Globus pallidus (tissue), 1 donor: ENCODE data around the gene RILPL2.
"Not testable (repeated sequence)": the region's sequence is repeated elsewhere in the genome, so short reads cannot be mapped to it uniquely, and the experiment has no call there.

ENCODE experiments used
- DNase-seq: peaks from one replicate; pipeline ENCODE4 v3.0.0-alpha.2; 2015; ENCODE audit warnings: low spot score

RILPL2 gene

GRCh38 chr12:123401753-123402683 is 34.5 kb downstream of the RILPL2 start:
- no peak for DNase-seq

GRCh38 chr12:123399255-123399617 is 37.2 kb downstream of the RILPL2 start:
- DNase-seq, result no peak

- DNase-seq, result no peak
Measured at GRCh38 chr12:123398550-123399254, 37.8 kb downstream of the RILPL2 start.

GRCh38 chr12:123398177-123398549 is 38.3 kb downstream of the RILPL2 start:
- no peak for DNase-seq

- no peak for DNase-seq
Measured at GRCh38 chr12:123397400-123397799, 39.1 kb downstream of the RILPL2 start.

- no peak for DNase-seq
Measured at GRCh38 chr12:123396954-123397353, 39.5 kb downstream of the RILPL2 start.

GRCh38 chr12:123396543-123396942 is 39.9 kb downstream of the RILPL2 start:
- DNase-seq, result no peak

- DNase-seq, result no peak
Measured at GRCh38 chr12:123395236-123395635, 41.2 kb downstream of the RILPL2 start.

- DNase-seq, result no peak
Measured at GRCh38 chr12:123393747-123394146, 42.7 kb downstream of the RILPL2 start.

- DNase-seq, result no peak
Measured at GRCh38 chr12:123391546-123392343, 44.7 kb downstream of the RILPL2 start.

- DNase-seq, result no peak
Measured at GRCh38 chr12:123390498-123391426, 45.7 kb downstream of the RILPL2 start.

- no peak for DNase-seq
Measured at GRCh38 chr12:123389560-123390351, 46.7 kb downstream of the RILPL2 start.

GRCh38 chr12:123388951-123389559 is 47.4 kb downstream of the RILPL2 start:
- no peak for DNase-seq

- DNase-seq, result peak; percentile 81
Measured at GRCh38 chr12:123388177-123388950, 48.1 kb downstream of the RILPL2 start.

GRCh38 chr12:123387508-123388176 is 48.8 kb downstream of the RILPL2 start:
- no peak for DNase-seq

- not testable (repeated sequence) for DNase-seq
Measured at GRCh38 chr12:123385536-123385935, 50.9 kb downstream of the RILPL2 start.

GRCh38 chr12:123384994-123385376 is 51.5 kb downstream of the RILPL2 start:
- no peak for DNase-seq

GRCh38 chr12:123384318-123384993 is 52.0 kb downstream of the RILPL2 start:
- DNase-seq, result no peak
